Dendritic cell treated with granulocyte-macrophage colony-stimulating factor and Interleukin-4, amounts not matched to agents 40 ng/mL and 50 ng/mL, for 4 days (primary cell): ENCODE results near the gene ZFHX3.

Experiments used
- H3K27ac Mint-ChIP-seq: one replicate; pipeline ENCODE4 v1.8.0; 2022; ENCODE audit warnings: mild to moderate bottlenecking, mixed read lengths
- H3K27me3 Mint-ChIP-seq: one replicate; pipeline ENCODE4 v1.8.0; 2022; ENCODE audit warnings: mild to moderate bottlenecking, mixed read lengths
- H3K36me3 Mint-ChIP-seq: one replicate; pipeline ENCODE4 v1.8.0; 2022; ENCODE audit warnings: low read depth, mixed read lengths
- H3K4me1 Mint-ChIP-seq: one replicate; pipeline ENCODE4 v1.8.0; 2022; ENCODE audit warnings: low read depth, mixed read lengths
- H3K4me3 Mint-ChIP-seq: one replicate; pipeline ENCODE4 v1.8.0; 2022; ENCODE audit warnings: mild to moderate bottlenecking, moderate library complexity, mixed read lengths
- H3K9me3 Mint-ChIP-seq: one replicate; pipeline ENCODE4 v1.8.0; 2022; ENCODE audit warnings: mixed read lengths
- intact Hi-C: fragments of 100-400 bp; cut with micrococcal nuclease; formaldehyde crosslinking; loops from one replicate; pipeline ENCODE4 v1.15.0; 2022

ZFHX3 gene

GRCh38 chr16:72977127-72977526, 70.8 kb downstream of the ZFHX3 start:
- Mint-ChIP-seq H3K36me3 (no peaks in the 10 kb centered on the region), H3K27me3 (no peaks in the 10 kb centered on the region), H3K4me1 (peaks cover 36% of the 10 kb centered on the region), H3K27ac (peak overlapping the region; percentile 45), H3K4me3 (no peak overlapping the region), H3K9me3 (no peaks in the 10 kb centered on the region)
- intact Hi-C loops: no loop called here

GRCh38 chr16:72976438-72977064, 71.4 kb downstream of the ZFHX3 start:
- no peak overlapping the region for H3K4me3 Mint-ChIP-seq
- H3K27ac Mint-ChIP-seq: peak overlapping the region; percentile 45
- intact Hi-C loops: no loop called here
- peaks cover 36% of the 10 kb centered on the region for H3K4me1 Mint-ChIP-seq
- H3K36me3 Mint-ChIP-seq: no peaks in the 10 kb centered on the region
- H3K9me3 Mint-ChIP-seq: no peaks in the 10 kb centered on the region
- no peaks in the 10 kb centered on the region for H3K27me3 Mint-ChIP-seq

- no peaks in the 10 kb centered on the region for H3K27me3 Mint-ChIP-seq
- no peaks in the 10 kb centered on the region for H3K9me3 Mint-ChIP-seq
- no peak overlapping the region for H3K27ac Mint-ChIP-seq
- no peak overlapping the region for H3K4me3 Mint-ChIP-seq
- H3K36me3 Mint-ChIP-seq: no peaks in the 10 kb centered on the region
- intact Hi-C loops: no loop called here
- H3K4me1 Mint-ChIP-seq: peaks cover 36% of the 10 kb centered on the region
Observed at GRCh38 chr16:72975809-72976437, 72.0 kb downstream of the ZFHX3 start.

GRCh38 chr16:72974142-72974769, 73.7 kb downstream of the ZFHX3 start:
- Mint-ChIP-seq H3K9me3 (no peaks in the 10 kb centered on the region), H3K27ac (no peak overlapping the region), H3K4me1 (peaks cover 46% of the 10 kb centered on the region), H3K4me3 (no peak overlapping the region), H3K27me3 (no peaks in the 10 kb centered on the region), H3K36me3 (no peaks in the 10 kb centered on the region)
- intact Hi-C loops: no loop called here

- H3K27ac Mint-ChIP-seq: no peak overlapping the region
- intact Hi-C loops: no loop called here
Observed at GRCh38 chr16:72972878-72973571, 74.9 kb downstream of the ZFHX3 start.

GRCh38 chr16:72971370-72971769, 76.6 kb downstream of the ZFHX3 start:
- Mint-ChIP-seq H3K9me3 (no peaks in the 10 kb centered on the region), H3K27me3 (no peaks in the 10 kb centered on the region), H3K4me1 (peaks cover 23% of the 10 kb centered on the region), H3K27ac (no peak overlapping the region), H3K4me3 (no peak overlapping the region), H3K36me3 (peaks cover 7% of the 10 kb centered on the region)
- intact Hi-C loops: no loop called here

More at GRCh38 chr16:72972878-72973571, 74.9 kb downstream of the ZFHX3 start:
- Mint-ChIP-seq H3K9me3 (no peaks in the 10 kb centered on the region), H3K4me3 (no peak overlapping the region), H3K27me3 (no peaks in the 10 kb centered on the region), H3K4me1 (peaks cover 38% of the 10 kb centered on the region), H3K36me3 (no peaks in the 10 kb centered on the region)

- no peaks in the 10 kb centered on the region for H3K27me3 Mint-ChIP-seq
- H3K4me1 Mint-ChIP-seq: peaks cover 23% of the 10 kb centered on the region
- intact Hi-C loops: no loop called here
- H3K36me3 Mint-ChIP-seq: peaks cover 7% of the 10 kb centered on the region
- H3K4me3 Mint-ChIP-seq: no peak overlapping the region
- H3K27ac Mint-ChIP-seq: no peak overlapping the region
- no peaks in the 10 kb centered on the region for H3K9me3 Mint-ChIP-seq
Observed at GRCh38 chr16:72970656-72971055, 77.3 kb downstream of the ZFHX3 start.

GRCh38 chr16:72969812-72970211, 78.1 kb downstream of the ZFHX3 start:
- H3K27me3 Mint-ChIP-seq: no peaks in the 10 kb centered on the region
- H3K36me3 Mint-ChIP-seq: peaks cover 7% of the 10 kb centered on the region
- intact Hi-C loops: no loop called here
- H3K4me3 Mint-ChIP-seq: no peak overlapping the region
- no peaks in the 10 kb centered on the region for H3K9me3 Mint-ChIP-seq
- H3K27ac Mint-ChIP-seq: no peak overlapping the region
- peaks cover 23% of the 10 kb centered on the region for H3K4me1 Mint-ChIP-seq

GRCh38 chr16:72969146-72969545, 78.8 kb downstream of the ZFHX3 start:
- Mint-ChIP-seq H3K4me3 (no peak overlapping the region), H3K9me3 (no peaks in the 10 kb centered on the region)

GRCh38 chr16:72967941-72968340, 80.0 kb downstream of the ZFHX3 start:
- H3K27me3 Mint-ChIP-seq: no peaks in the 10 kb centered on the region
- no peak overlapping the region for H3K4me3 Mint-ChIP-seq
- intact Hi-C loops: no loop called here
- H3K36me3 Mint-ChIP-seq: peaks cover 7% of the 10 kb centered on the region
- peaks cover 18% of the 10 kb centered on the region for H3K4me1 Mint-ChIP-seq
- H3K9me3 Mint-ChIP-seq: no peaks in the 10 kb centered on the region
- H3K27ac Mint-ChIP-seq: no peak overlapping the region

More at GRCh38 chr16:72969146-72969545, 78.8 kb downstream of the ZFHX3 start:
- Mint-ChIP-seq H3K36me3 (peaks cover 7% of the 10 kb centered on the region), H3K27me3 (no peaks in the 10 kb centered on the region), H3K4me1 (peaks cover 23% of the 10 kb centered on the region), H3K27ac (no peak overlapping the region)
- intact Hi-C loops: no loop called here

- no peaks in the 10 kb centered on the region for H3K27me3 Mint-ChIP-seq
Observed at GRCh38 chr16:72963533-72964315, 84.2 kb downstream of the ZFHX3 start.

GRCh38 chr16:72962347-72962746, 85.6 kb downstream of the ZFHX3 start:
- intact Hi-C loops: no loop called here
- peaks cover 39% of the 10 kb centered on the region for H3K36me3 Mint-ChIP-seq

More at GRCh38 chr16:72963533-72964315, 84.2 kb downstream of the ZFHX3 start:
- Mint-ChIP-seq H3K4me3 (no peak overlapping the region), H3K9me3 (peaks cover 12% of the 10 kb centered on the region), H3K36me3 (peaks cover 27% of the 10 kb centered on the region), H3K27ac (no peak overlapping the region), H3K4me1 (peaks cover 1% of the 10 kb centered on the region)
- intact Hi-C loops: no loop called here

GRCh38 chr16:72961863-72962262, 86.1 kb downstream of the ZFHX3 start:
- Mint-ChIP-seq H3K36me3 (peaks cover 39% of the 10 kb centered on the region), H3K27ac (no peak overlapping the region), H3K4me3 (no peak overlapping the region), H3K4me1 (peaks cover 5% of the 10 kb centered on the region), H3K9me3 (peaks cover 12% of the 10 kb centered on the region), H3K27me3 (no peaks in the 10 kb centered on the region)
- intact Hi-C loops: no loop called here

More at GRCh38 chr16:72962347-72962746, 85.6 kb downstream of the ZFHX3 start:
- H3K9me3 Mint-ChIP-seq: peaks cover 12% of the 10 kb centered on the region
- no peak overlapping the region for H3K27ac Mint-ChIP-seq
- H3K27me3 Mint-ChIP-seq: no peaks in the 10 kb centered on the region
- H3K4me3 Mint-ChIP-seq: no peak overlapping the region
- peaks cover 5% of the 10 kb centered on the region for H3K4me1 Mint-ChIP-seq
